Measurements from ENCODE around the gene ZNF215. TPM values are rescaled to one million over a fixed set of nuclear protein-coding genes. Genes with fewer than 3 reads are reported as not detected.
"Not testable (repeated sequence)": the region's sequence is repeated elsewhere in the genome, so short reads cannot be mapped to it uniquely, and the experiment has no call there.

ZNF215 gene
- total RNA-seq, 4 donors from 2014 or later, result 0.36 to 1.6 (median 1.2) TPM

GRCh38 chr11:6889835-6890234 is 36.4 kb upstream of the ZNF215 start:
- Histone ChIP-seq H3K36me3 (no peaks in the 10 kb centered on the region), H3K4me1 (no peaks in the 10 kb centered on the region), H3K27ac (no peak overlapping the region), H3K9me3 (no peaks in the 10 kb centered on the region), H3K27me3 (no peaks in the 10 kb centered on the region), H3K4me3 (no peak overlapping the region)
- no peak for DNase-seq (ENCODE audit: low spot score in 2 of 2)
- TF ChIP-seq EP300 (IDR thresholded peaks at IDR 0.05) (no peak), CTCF (IDR thresholded peaks at IDR 0.05) (no peak)
- WGBS, result 79% methylated on average over 1 of the region's 1 CpG

GRCh38 chr11:6892400-6892799 is 33.8 kb upstream of the ZNF215 start, which contains the start of gene OR2D2:
Gene OR2D2, minus strand, starts transcription at chr11:6892500. Its CDS starts 0 bp downstream, at chr11:6892500.
- Histone ChIP-seq H3K27ac (no peak within 1 kb of the TSS), H3K36me3 (no peaks in the 10 kb centered on the region), H3K4me3 (no peak within 1 kb of the TSS), H3K4me1 (no peaks in the 10 kb centered on the region), H3K9me3 (no peaks in the 10 kb centered on the region), H3K27me3 (no peaks in the 10 kb centered on the region)
- WGBS, result 78% methylated on average over 2 of the region's 2 CpGs
- TF ChIP-seq EP300 (IDR thresholded peaks at IDR 0.05) (no peak), CTCF (IDR thresholded peaks at IDR 0.05) (no peak), POLR2AphosphoS5 (IDR thresholded peaks at IDR 0.05) (no peak), POLR2A (IDR thresholded peaks at IDR 0.05) (no peak)
- DNase-seq (ENCODE audit: low spot score in 2 of 2), result no peak

- Histone ChIP-seq H3K27me3 (no peaks in the 10 kb centered on the region), H3K27ac (no peak overlapping the region), H3K4me3 (no peak overlapping the region), H3K9me3 (no peaks in the 10 kb centered on the region), H3K36me3 (no peaks in the 10 kb centered on the region), H3K4me1 (no peaks in the 10 kb centered on the region)
- DNase-seq (ENCODE audit: low spot score in 2 of 2), result no peak
- TF ChIP-seq EP300 (IDR thresholded peaks at IDR 0.05) (no peak), POLR2A (IDR thresholded peaks at IDR 0.05) (no peak), CTCF (IDR thresholded peaks at IDR 0.05) (no peak), POLR2AphosphoS5 (IDR thresholded peaks at IDR 0.05) (no peak)
Observed at GRCh38 chr11:6894097-6894496, 32.1 kb upstream of the ZNF215 start.

- Histone ChIP-seq H3K4me3 (no peak overlapping the region), H3K4me1 (no peaks in the 10 kb centered on the region), H3K36me3 (no peaks in the 10 kb centered on the region), H3K9me3 (no peaks in the 10 kb centered on the region), H3K27ac (no peak overlapping the region), H3K27me3 (no peaks in the 10 kb centered on the region)
- DNase-seq (ENCODE audit: low spot score in 2 of 2), result no peak
- no peak for TF ChIP-seq POLR2A (IDR thresholded peaks at IDR 0.05)
Observed at GRCh38 chr11:6895010-6895409, 31.2 kb upstream of the ZNF215 start.

- no peak for DNase-seq (ENCODE audit: low spot score in 2 of 2)
- H3K9me3 ChIP-seq, result no peaks in the 10 kb centered on the region
- no peak overlapping the region for H3K4me3 ChIP-seq
- 68% methylated on average over 1 of the region's 1 CpG for WGBS
- no peaks in the 10 kb centered on the region for H3K36me3 ChIP-seq
- no peaks in the 10 kb centered on the region for H3K4me1 ChIP-seq
- no peaks in the 10 kb centered on the region for H3K27me3 ChIP-seq
- H3K27ac ChIP-seq, result no peak overlapping the region
- TF ChIP-seq POLR2AphosphoS5 (IDR thresholded peaks at IDR 0.05) (no peak), CTCF (IDR thresholded peaks at IDR 0.05) (no peak)
Observed at GRCh38 chr11:6898911-6899310, 27.3 kb upstream of the ZNF215 start.

- H3K9me3 ChIP-seq, result no peaks in the 10 kb centered on the region
- no peak for DNase-seq (ENCODE audit: low spot score in 2 of 2)
- no peak overlapping the region for H3K27ac ChIP-seq
- no peaks in the 10 kb centered on the region for H3K4me1 ChIP-seq
- TF ChIP-seq EP300 (IDR thresholded peaks at IDR 0.05) (no peak), CTCF (IDR thresholded peaks at IDR 0.05) (no peak), POLR2AphosphoS5 (IDR thresholded peaks at IDR 0.05) (no peak), POLR2A (IDR thresholded peaks at IDR 0.05) (no peak)
- 54% methylated on average over 2 of the region's 2 CpGs for WGBS
- H3K27me3 ChIP-seq, result no peaks in the 10 kb centered on the region
- H3K36me3 ChIP-seq, result no peaks in the 10 kb centered on the region
- no peak overlapping the region for H3K4me3 ChIP-seq
Observed at GRCh38 chr11:6900327-6900999, 25.8 kb upstream of the ZNF215 start.

GRCh38 chr11:6904804-6905203 is 21.4 kb upstream of the ZNF215 start:
- H3K36me3 ChIP-seq; H3K4me3 ChIP-seq; H3K27me3 ChIP-seq; H3K4me1 ChIP-seq; DNase-seq (ENCODE audit: low spot score in 2 of 2); H3K9me3 ChIP-seq; H3K27ac ChIP-seq: not testable (repeated sequence)
- WGBS, result 87% methylated on average over 8 of the region's 13 CpGs
